HG02588 (cell line): ENCODE results near the gene GAGE10.

Experiments used
- ATAC-seq: cut with Tn5 transposase; IDR thresholded peaks from one replicate; pipeline ENCODE4 v1.9.1; 2021; ENCODE audit warnings: mild to moderate bottlenecking, moderate library complexity; ENCODE audit not compliant: unreplicated experiment

The GAGE10 gene

GRCh38 chrX:49303346-49303745, at the start of gene GAGE10:
Gene GAGE10, plus strand, starts transcription at chrX:49303646. Its CDS starts 1,214 bp downstream, at chrX:49304860.
- ATAC-seq: no peak

- no peak for ATAC-seq
Observed at GRCh38 chrX:49254639-49255038, 48.8 kb upstream of the GAGE10 start.

GRCh38 chrX:49256268-49256995, 47.0 kb upstream of the GAGE10 start:
- no peak for ATAC-seq

GRCh38 chrX:49257074-49257790, 46.2 kb upstream of the GAGE10 start:
- no peak for ATAC-seq

GRCh38 chrX:49257846-49258748, 45.3 kb upstream of the GAGE10 start:
- ATAC-seq: no peak

- ATAC-seq: no peak
Observed at GRCh38 chrX:49258749-49259124, 44.7 kb upstream of the GAGE10 start.

- no peak for ATAC-seq
Observed at GRCh38 chrX:49260221-49260985, 43.0 kb upstream of the GAGE10 start.

- no peak for ATAC-seq
Observed at GRCh38 chrX:49262603-49263002, 40.8 kb upstream of the GAGE10 start.

GRCh38 chrX:49263631-49264030, 39.8 kb upstream of the GAGE10 start:
- ATAC-seq: no peak

- ATAC-seq: no peak
Observed at GRCh38 chrX:49264460-49264859, 39.0 kb upstream of the GAGE10 start, which contains the start of gene FOXP3. Gene FOXP3, minus strand, starts transcription at chrX:49264710. Its CDS starts 6,205 bp downstream, at chrX:49258505.

GRCh38 chrX:49266523-49267445, 36.7 kb upstream of the GAGE10 start:
- no peak for ATAC-seq

- ATAC-seq: no peak
Observed at GRCh38 chrX:49268702-49269009, 34.8 kb upstream of the GAGE10 start.

GRCh38 chrX:49269010-49269766, 34.3 kb upstream of the GAGE10 start:
- peak; percentile 78 for ATAC-seq

GRCh38 chrX:49269767-49270248, 33.6 kb upstream of the GAGE10 start, which contains the start of gene PPP1R3F:
Gene PPP1R3F, plus strand, starts transcription at chrX:49269793. Its CDS starts 77 bp downstream, at chrX:49269870.
- ATAC-seq: peak; percentile 25

GRCh38 chrX:49270249-49270921, 33.1 kb upstream of the GAGE10 start:
- no peak for ATAC-seq

GRCh38 chrX:49271341-49271740, 32.1 kb upstream of the GAGE10 start:
- ATAC-seq: no peak

GRCh38 chrX:49272421-49272820, 31.0 kb upstream of the GAGE10 start:
- no peak for ATAC-seq

GRCh38 chrX:49273181-49273727, 30.2 kb upstream of the GAGE10 start:
- no peak for ATAC-seq
